ENCODE data around the gene EDN2.

EDN2 gene

GRCh38 chr1:41450747-41451285 is 33.7 kb downstream of the EDN2 start:
- no peaks in the 10 kb centered on the region for H3K9me3 Mint-ChIP-seq
- H3K27me3 Mint-ChIP-seq: peaks cover 1% of the 10 kb centered on the region
- H3K4me3 Mint-ChIP-seq: no peak overlapping the region
- peak overlapping the region; percentile 18 for H3K27ac Mint-ChIP-seq
- no peaks in the 10 kb centered on the region for H3K36me3 Mint-ChIP-seq
- no peaks in the 10 kb centered on the region for H3K4me1 Mint-ChIP-seq

GRCh38 chr1:41449326-41449921 is 35.1 kb downstream of the EDN2 start:
- H3K4me3 Mint-ChIP-seq: no peak overlapping the region
- H3K9me3 Mint-ChIP-seq: no peaks in the 10 kb centered on the region
- no peak overlapping the region for H3K27ac Mint-ChIP-seq
- peaks cover 1% of the 10 kb centered on the region for H3K27me3 Mint-ChIP-seq
- H3K4me1 Mint-ChIP-seq: no peaks in the 10 kb centered on the region
- peaks cover 1% of the 10 kb centered on the region for H3K36me3 Mint-ChIP-seq

GRCh38 chr1:41448821-41449220 is 35.7 kb downstream of the EDN2 start:
- no peaks in the 10 kb centered on the region for H3K4me1 Mint-ChIP-seq
- no peak overlapping the region for H3K4me3 Mint-ChIP-seq
- H3K27me3 Mint-ChIP-seq: peaks cover 1% of the 10 kb centered on the region
- peaks cover 1% of the 10 kb centered on the region for H3K36me3 Mint-ChIP-seq
- H3K27ac Mint-ChIP-seq: no peak overlapping the region
- H3K9me3 Mint-ChIP-seq: no peaks in the 10 kb centered on the region

- H3K9me3 Mint-ChIP-seq: no peaks in the 10 kb centered on the region
- H3K4me1 Mint-ChIP-seq: no peaks in the 10 kb centered on the region
- H3K36me3 Mint-ChIP-seq: peaks cover 1% of the 10 kb centered on the region
- no peak overlapping the region for H3K27ac Mint-ChIP-seq
- H3K27me3 Mint-ChIP-seq: peaks cover 1% of the 10 kb centered on the region
- H3K4me3 Mint-ChIP-seq: no peak overlapping the region
Measured at GRCh38 chr1:41447995-41448770, 36.3 kb downstream of the EDN2 start.

GRCh38 chr1:41446851-41447610 is 37.5 kb downstream of the EDN2 start:
- no peak overlapping the region for H3K27ac Mint-ChIP-seq
- peaks cover 1% of the 10 kb centered on the region for H3K27me3 Mint-ChIP-seq
- no peak overlapping the region for H3K4me3 Mint-ChIP-seq
- no peaks in the 10 kb centered on the region for H3K4me1 Mint-ChIP-seq
- H3K36me3 Mint-ChIP-seq: peaks cover 1% of the 10 kb centered on the region
- H3K9me3 Mint-ChIP-seq: no peaks in the 10 kb centered on the region

GRCh38 chr1:41444785-41445184 is 39.7 kb downstream of the EDN2 start:
- Mint-ChIP-seq H3K9me3 (no peaks in the 10 kb centered on the region), H3K36me3 (peaks cover 1% of the 10 kb centered on the region)

GRCh38 chr1:41444246-41444645 is 40.2 kb downstream of the EDN2 start:
- Mint-ChIP-seq H3K36me3 (peaks cover 1% of the 10 kb centered on the region), H3K9me3 (no peaks in the 10 kb centered on the region), H3K27ac (no peak overlapping the region), H3K4me1 (no peaks in the 10 kb centered on the region), H3K27me3 (no peaks in the 10 kb centered on the region), H3K4me3 (no peak overlapping the region)

More at GRCh38 chr1:41444785-41445184, 39.7 kb downstream of the EDN2 start:
- H3K4me1 Mint-ChIP-seq: no peaks in the 10 kb centered on the region
- H3K27me3 Mint-ChIP-seq: no peaks in the 10 kb centered on the region
- H3K27ac Mint-ChIP-seq: no peak overlapping the region
- no peak overlapping the region for H3K4me3 Mint-ChIP-seq

- no peaks in the 10 kb centered on the region for H3K4me1 Mint-ChIP-seq
- no peak overlapping the region for H3K27ac Mint-ChIP-seq
- H3K27me3 Mint-ChIP-seq: peaks cover 3% of the 10 kb centered on the region
- no peak overlapping the region for H3K4me3 Mint-ChIP-seq
- H3K9me3 Mint-ChIP-seq: no peaks in the 10 kb centered on the region
- peaks cover 1% of the 10 kb centered on the region for H3K36me3 Mint-ChIP-seq
Measured at GRCh38 chr1:41442697-41443251, 41.7 kb downstream of the EDN2 start.

- H3K36me3 Mint-ChIP-seq: peaks cover 1% of the 10 kb centered on the region
- H3K9me3 Mint-ChIP-seq: no peaks in the 10 kb centered on the region
- no peaks in the 10 kb centered on the region for H3K4me1 Mint-ChIP-seq
- H3K27me3 Mint-ChIP-seq: peaks cover 3% of the 10 kb centered on the region
- no peak overlapping the region for H3K4me3 Mint-ChIP-seq
- H3K27ac Mint-ChIP-seq: no peak overlapping the region
Measured at GRCh38 chr1:41440321-41441085, 44.0 kb downstream of the EDN2 start.

- H3K4me3 Mint-ChIP-seq: no peak overlapping the region
- no peaks in the 10 kb centered on the region for H3K9me3 Mint-ChIP-seq
- no peak overlapping the region for H3K27ac Mint-ChIP-seq
- peaks cover 10% of the 10 kb centered on the region for H3K27me3 Mint-ChIP-seq
- H3K4me1 Mint-ChIP-seq: no peaks in the 10 kb centered on the region
- no peaks in the 10 kb centered on the region for H3K36me3 Mint-ChIP-seq
Measured at GRCh38 chr1:41439234-41439633, 45.2 kb downstream of the EDN2 start.

GRCh38 chr1:41438711-41439110 is 45.8 kb downstream of the EDN2 start:
- H3K4me1 Mint-ChIP-seq: no peaks in the 10 kb centered on the region
- no peak overlapping the region for H3K27ac Mint-ChIP-seq
- no peaks in the 10 kb centered on the region for H3K36me3 Mint-ChIP-seq
- no peak overlapping the region for H3K4me3 Mint-ChIP-seq
- no peaks in the 10 kb centered on the region for H3K9me3 Mint-ChIP-seq
- H3K27me3 Mint-ChIP-seq: peaks cover 10% of the 10 kb centered on the region

GRCh38 chr1:41437011-41437355 is 47.5 kb downstream of the EDN2 start:
- Mint-ChIP-seq H3K4me3 (no peak overlapping the region), H3K9me3 (no peaks in the 10 kb centered on the region), H3K27ac (no peak overlapping the region), H3K27me3 (peaks cover 14% of the 10 kb centered on the region), H3K36me3 (no peaks in the 10 kb centered on the region), H3K4me1 (no peaks in the 10 kb centered on the region)

GRCh38 chr1:41436281-41437010 is 48.0 kb downstream of the EDN2 start:
- H3K4me1 Mint-ChIP-seq: no peaks in the 10 kb centered on the region
- H3K36me3 Mint-ChIP-seq: no peaks in the 10 kb centered on the region
- no peaks in the 10 kb centered on the region for H3K9me3 Mint-ChIP-seq
- no peak overlapping the region for H3K27ac Mint-ChIP-seq
- H3K27me3 Mint-ChIP-seq: peaks cover 14% of the 10 kb centered on the region
- H3K4me3 Mint-ChIP-seq: no peak overlapping the region

- Mint-ChIP-seq H3K36me3 (no peaks in the 10 kb centered on the region), H3K27ac (no peak overlapping the region), H3K4me3 (no peak overlapping the region), H3K27me3 (peaks cover 14% of the 10 kb centered on the region), H3K9me3 (no peaks in the 10 kb centered on the region), H3K4me1 (no peaks in the 10 kb centered on the region)
Measured at GRCh38 chr1:41435570-41436178, 48.8 kb downstream of the EDN2 start.

Measured in activated naive CD4-positive, alpha-beta T cell treated with anti-CD3 and anti-CD28 coated beads, Interleukin-2, amount 50 U/mL, for 24 hours (primary cell).